HFF-Myc (cell line): ENCODE measurements around the gene PNPLA7.
"Not testable (repeated sequence)": the region's sequence is repeated elsewhere in the genome, so short reads cannot be mapped to it uniquely, and the experiment has no call there.

Source experiments
- DNase-seq: peaks from one replicate; pipeline ENCODE4 v3.0.0-alpha.2; 2011; ENCODE audit warnings: low read depth; ENCODE audit errors: extremely low read depth
- H3K4me3 ChIP-seq: replicated peaks from 2 replicates; pipeline ENCODE4 v1.5.1; 2011; ENCODE audit warnings: low read depth, mild to moderate bottlenecking, control low read depth, low read length
- TF ChIP-seq, protein P1 (sequence below): IDR thresholded peaks from 2 replicates; pipeline ENCODE4 v1.5.1; 2012; ENCODE audit warnings: mild to moderate bottlenecking, low read depth, low read length, control low read depth; ENCODE audit errors: missing control alignments

The PNPLA7 gene

DNA sequence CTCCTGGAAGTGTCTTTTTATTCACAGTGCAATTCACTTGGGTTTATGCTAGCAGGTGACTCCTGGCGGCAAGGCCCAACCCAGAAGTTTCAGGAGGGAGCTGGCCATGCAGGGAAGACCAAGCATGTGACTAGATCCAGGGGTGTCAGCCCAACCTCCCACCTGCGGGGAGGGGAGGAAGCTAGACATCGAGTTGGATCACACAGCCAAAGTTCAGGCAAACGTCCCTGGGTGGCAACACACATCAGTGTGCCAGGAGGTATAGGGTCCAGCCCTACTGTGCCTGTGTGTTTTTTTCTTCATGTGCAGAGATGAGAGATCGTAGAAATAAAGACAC, 25.3 kb downstream of the PNPLA7 start:
- TF ChIP-seq, protein P1, sequence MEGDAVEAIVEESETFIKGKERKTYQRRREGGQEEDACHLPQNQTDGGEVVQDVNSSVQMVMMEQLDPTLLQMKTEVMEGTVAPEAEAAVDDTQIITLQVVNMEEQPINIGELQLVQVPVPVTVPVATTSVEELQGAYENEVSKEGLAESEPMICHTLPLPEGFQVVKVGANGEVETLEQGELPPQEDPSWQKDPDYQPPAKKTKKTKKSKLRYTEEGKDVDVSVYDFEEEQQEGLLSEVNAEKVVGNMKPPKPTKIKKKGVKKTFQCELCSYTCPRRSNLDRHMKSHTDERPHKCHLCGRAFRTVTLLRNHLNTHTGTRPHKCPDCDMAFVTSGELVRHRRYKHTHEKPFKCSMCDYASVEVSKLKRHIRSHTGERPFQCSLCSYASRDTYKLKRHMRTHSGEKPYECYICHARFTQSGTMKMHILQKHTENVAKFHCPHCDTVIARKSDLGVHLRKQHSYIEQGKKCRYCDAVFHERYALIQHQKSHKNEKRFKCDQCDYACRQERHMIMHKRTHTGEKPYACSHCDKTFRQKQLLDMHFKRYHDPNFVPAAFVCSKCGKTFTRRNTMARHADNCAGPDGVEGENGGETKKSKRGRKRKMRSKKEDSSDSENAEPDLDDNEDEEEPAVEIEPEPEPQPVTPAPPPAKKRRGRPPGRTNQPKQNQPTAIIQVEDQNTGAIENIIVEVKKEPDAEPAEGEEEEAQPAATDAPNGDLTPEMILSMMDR = no peak
- DNase-seq = no peak
- H3K4me3 ChIP-seq = no peak overlapping the region

DNA sequence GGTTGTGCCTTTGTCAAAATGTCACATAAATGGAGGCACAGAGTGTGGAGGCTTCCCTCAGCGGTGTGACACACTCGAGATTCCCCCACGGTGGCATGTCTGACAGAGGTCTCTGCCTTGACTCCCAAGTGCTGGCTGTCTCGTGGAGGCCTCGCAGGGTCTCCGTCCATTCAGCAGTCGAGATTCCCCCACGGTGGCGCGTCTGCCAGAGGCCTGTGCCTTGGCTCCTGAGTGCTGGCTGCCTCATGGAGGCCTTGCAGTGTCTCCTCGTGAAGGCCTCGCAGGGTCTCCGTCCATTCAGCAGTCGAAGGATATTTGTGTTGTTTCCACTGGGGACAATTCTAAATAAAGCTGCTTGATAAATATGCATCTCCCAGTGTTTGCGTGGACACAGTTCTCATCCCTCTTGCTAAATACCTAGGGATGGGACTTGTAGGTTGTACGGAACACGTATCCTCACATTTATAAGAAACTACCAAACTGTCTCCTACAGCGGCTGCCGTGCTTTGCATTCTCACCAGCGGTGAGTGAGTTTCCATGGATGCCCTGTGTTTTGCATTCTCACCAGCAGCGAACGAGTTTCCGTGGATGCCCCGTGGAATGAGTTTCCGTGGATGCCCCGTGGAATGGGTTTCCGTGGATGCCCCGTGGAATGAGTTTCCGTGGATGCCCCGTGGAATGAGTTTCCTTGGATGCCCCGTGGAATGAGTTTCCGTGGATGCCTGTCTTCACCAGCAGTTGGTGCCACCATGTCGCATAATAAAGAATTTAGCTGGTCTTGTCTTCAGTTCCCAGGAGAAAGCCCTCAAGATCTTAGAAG, 25.8 kb downstream of the PNPLA7 start:
- no peak for DNase-seq
- TF ChIP-seq, protein P1 = no peak

DNA sequence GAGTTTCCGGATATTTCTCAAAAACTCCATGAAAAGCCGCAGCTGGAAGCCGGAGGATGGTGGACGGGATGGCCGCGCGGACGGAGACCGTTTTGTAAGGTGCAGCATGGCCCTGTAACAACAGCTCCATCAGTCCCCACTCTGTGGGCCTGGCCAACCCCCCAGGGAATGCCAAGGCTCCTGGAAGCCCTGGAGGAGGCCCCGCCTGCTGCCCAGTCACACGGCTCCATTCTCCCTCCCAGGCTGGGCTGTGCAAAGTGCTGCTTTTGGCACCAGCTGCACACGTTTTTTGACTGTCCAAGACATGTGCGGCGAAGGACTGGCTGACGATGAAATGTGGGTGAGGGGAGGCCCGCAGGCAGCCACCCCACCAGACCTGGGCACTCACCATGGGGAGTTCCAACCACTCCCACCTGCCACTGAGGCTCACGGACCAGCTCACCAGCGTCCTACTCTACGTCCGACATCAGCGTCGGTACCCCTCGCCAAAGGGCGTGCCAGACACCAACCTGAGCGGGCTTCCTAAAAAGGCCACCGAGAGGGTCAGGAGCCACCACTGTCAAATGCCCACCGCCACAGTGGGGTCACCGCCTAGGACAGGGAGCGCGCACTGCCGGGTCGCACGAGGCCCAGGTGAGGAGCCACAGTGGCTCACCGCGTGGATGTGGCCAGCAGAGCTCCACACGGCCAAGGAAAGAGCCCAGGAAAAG, 27.3 kb downstream of the PNPLA7 start:
- TF ChIP-seq, protein P1 = no peak
- no peak for DNase-seq
- H3K4me3 ChIP-seq = no peak overlapping the region

More for the DNA sequence above, 25.8 kb downstream of the PNPLA7 start:
- no peak overlapping the region for H3K4me3 ChIP-seq

DNA sequence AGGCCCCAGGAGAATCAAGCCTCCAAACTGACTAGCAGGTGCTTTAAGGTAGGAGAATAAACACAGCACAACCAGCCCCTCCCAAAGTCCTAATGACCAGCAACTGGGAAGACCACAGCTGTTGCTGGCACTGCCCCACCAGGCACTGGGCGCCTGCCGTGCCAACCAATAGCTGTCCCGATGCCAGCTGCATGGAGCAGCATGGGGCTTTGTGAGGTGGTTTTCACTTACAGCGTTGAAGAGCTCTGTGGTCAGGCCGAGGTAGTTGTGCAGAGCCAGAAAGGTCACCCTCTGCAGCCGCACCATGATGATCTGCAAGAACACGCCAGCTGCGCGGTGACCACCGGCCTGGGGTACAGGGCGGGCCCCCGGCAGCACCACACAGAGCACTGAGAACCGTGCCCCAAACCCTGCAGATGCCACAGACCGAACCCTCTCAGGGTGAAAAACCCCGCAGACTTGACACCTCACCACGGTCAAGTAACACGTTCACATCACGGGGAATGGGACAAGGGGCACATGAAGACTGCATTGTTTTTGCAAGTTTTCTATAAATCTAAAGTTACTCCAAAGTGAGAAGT, 28.7 kb downstream of the PNPLA7 start:
- H3K4me3 ChIP-seq = no peak overlapping the region
- TF ChIP-seq, protein P1 = no peak
- no peak for DNase-seq

DNA sequence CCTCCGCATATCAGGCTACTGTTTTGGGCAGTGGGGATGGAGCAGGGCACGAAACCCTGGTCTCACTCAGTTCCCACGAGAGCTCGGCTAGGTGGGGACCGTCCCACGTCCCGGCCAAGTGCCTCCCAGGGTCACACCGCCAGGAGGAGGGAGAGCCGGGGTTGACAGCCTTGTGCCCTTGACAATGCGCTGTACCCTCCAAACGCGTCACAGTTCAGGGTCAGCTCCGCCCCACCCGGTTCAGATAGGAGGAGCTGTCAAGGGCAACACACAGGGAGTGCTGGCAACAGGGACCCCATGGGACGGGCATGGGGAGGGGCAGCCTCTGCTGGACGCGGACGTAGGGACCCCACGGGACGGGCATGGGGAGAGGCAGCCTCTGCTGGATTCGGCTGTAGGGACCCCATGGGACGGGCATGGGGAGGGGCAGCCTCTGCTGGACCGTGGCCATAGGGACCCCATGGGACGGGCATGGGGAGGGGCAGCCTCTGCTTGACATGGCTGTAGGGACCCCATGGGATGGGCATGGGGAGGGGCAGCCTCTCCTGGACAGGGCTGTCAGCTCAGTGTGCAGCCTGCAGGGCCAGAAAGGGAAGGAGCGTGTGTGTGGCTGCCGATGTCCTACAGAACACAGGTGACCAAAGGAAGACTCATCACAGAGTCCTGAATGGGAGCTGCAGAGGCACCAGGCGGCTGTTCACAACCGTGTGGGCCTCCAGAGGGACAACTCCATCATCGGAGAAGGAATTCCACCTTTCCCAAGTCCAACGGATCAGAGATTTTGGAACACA, 29.4 kb downstream of the PNPLA7 start:
- no peak overlapping the region for H3K4me3 ChIP-seq
- DNase-seq = no peak
- TF ChIP-seq, protein P1 = no peak

DNA sequence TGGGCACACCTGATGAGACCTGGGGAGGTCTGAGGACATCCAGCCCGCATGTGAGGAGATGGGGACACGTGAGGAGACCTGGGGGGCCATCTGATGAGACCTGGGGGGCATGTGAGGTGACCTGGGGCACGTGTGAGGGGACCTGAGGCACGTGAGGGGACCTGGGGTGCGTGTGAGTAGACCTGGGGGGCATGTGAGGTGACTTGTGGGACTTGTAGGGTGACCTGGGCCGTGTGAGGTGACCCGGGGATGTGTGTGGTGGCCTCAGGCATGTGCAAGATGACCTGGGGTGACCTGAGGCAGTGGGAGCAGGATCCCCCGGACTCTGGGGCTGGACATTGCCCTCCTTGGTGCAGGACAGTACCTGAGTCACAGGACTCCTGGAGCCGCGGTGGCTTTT, 30.6 kb downstream of the PNPLA7 start:
- DNase-seq = no peak
- no peak overlapping the region for H3K4me3 ChIP-seq
- TF ChIP-seq, protein P1 = no peak

DNA sequence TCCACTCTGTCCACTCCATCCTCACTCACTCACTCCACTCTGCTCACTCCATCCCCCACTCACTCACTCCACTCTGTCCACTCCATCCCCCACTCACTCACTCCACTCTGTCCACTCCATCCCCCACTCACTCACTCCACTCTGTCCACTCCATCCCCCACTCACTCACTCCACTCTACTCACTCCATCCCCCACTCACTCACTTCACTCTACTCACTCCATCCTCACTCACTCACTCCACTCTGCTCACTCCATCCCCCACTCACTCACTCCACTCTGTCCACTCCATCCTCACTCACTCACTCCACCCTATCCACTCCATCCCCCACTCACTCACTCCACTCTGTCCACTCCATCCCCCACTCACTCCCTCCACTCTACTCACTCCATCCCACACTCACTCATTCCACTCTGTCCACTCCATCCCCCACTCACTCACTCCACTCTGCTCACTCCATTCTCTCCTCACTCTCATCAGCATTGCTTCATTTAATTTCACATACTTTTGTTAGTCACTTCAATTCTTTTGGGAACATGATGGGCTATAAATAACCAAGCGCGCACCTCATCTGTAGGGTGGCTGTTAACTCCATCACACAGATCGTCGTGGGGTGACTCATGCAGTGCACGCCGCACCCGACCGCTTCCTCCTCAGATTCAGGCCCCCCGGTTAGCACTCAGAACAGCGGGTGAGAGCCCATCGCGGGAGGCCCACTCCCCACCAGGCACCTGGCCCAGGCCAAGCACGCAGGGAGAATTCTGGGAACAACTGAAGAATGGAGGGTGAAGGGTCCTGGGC, 31.3 kb downstream of the PNPLA7 start:
- DNase-seq, H3K4me3 ChIP-seq: not testable (repeated sequence)
